ENCODE results near the gene LCE3B.

Gene LCE3B

GRCh38 chr1:152622803-152623202 is 9.2 kb downstream of the LCE3B start, which contains the start of gene LCE3A:
TSS of gene LCE3A (minus strand) at chr1:152623103. CDS start at chr1:152623103, 0 bp downstream.
- no peak for DNase-seq
- Histone ChIP-seq H3K27me3 (no peaks in the 10 kb centered on the region), H3K36me3 (no peaks in the 10 kb centered on the region), H3K9me3 (no peaks in the 10 kb centered on the region), H3K4me1 (no peaks in the 10 kb centered on the region), H3K4me3 (ENCODE audit: low read depth, low read length) (no peak within 1 kb of the TSS)
- no peak for TF ChIP-seq CTCF (IDR thresholded peaks at IDR 0.05; ENCODE audit: low read depth, low read length)

- peak; percentile 25 for DNase-seq
- peak; percentile 20; the same call in 1 of the 2 replicates for TF ChIP-seq CTCF (IDR thresholded peaks at IDR 0.05; ENCODE audit: low read depth, low read length)
- Histone ChIP-seq H3K27me3 (no peaks in the 10 kb centered on the region), H3K9me3 (no peaks in the 10 kb centered on the region), H3K36me3 (no peaks in the 10 kb centered on the region), H3K4me3 (ENCODE audit: low read depth, low read length) (no peak overlapping the region), H3K4me1 (no peaks in the 10 kb centered on the region)
These were observed 9.7 kb downstream of the LCE3B start for GRCh38 chr1:152623203-152623844.

GRCh38 chr1:152626744-152627143 is 13.1 kb downstream of the LCE3B start:
- DNase-seq = no peak
- Histone ChIP-seq H3K9me3 (no peaks in the 10 kb centered on the region), H3K27me3 (no peaks in the 10 kb centered on the region), H3K4me3 (ENCODE audit: low read depth, low read length) (no peak overlapping the region), H3K36me3 (no peaks in the 10 kb centered on the region), H3K4me1 (no peaks in the 10 kb centered on the region)
- TF ChIP-seq CTCF (IDR thresholded peaks at IDR 0.05; ENCODE audit: low read depth, low read length) = no peak

- H3K9me3 ChIP-seq = no peaks in the 10 kb centered on the region
- no peak for DNase-seq
These were observed 17.0 kb downstream of the LCE3B start for GRCh38 chr1:152630596-152630995.

GRCh38 chr1:152640351-152640750 is 26.7 kb downstream of the LCE3B start:
- no peak for TF ChIP-seq CTCF (IDR thresholded peaks at IDR 0.05; ENCODE audit: low read depth, low read length)
- no peaks in the 10 kb centered on the region for H3K4me1 ChIP-seq
- no peak overlapping the region for H3K4me3 ChIP-seq (ENCODE audit: low read depth, low read length)
- H3K36me3 ChIP-seq = no peaks in the 10 kb centered on the region
- DNase-seq = no peak
- no peaks in the 10 kb centered on the region for H3K27me3 ChIP-seq
- no peaks in the 10 kb centered on the region for H3K9me3 ChIP-seq

More at GRCh38 chr1:152630596-152630995, 17.0 kb downstream of the LCE3B start:
- no peaks in the 10 kb centered on the region for H3K4me1 ChIP-seq
- no peaks in the 10 kb centered on the region for H3K27me3 ChIP-seq
- H3K36me3 ChIP-seq = no peaks in the 10 kb centered on the region
- no peak overlapping the region for H3K4me3 ChIP-seq (ENCODE audit: low read depth, low read length)
- no peak for TF ChIP-seq CTCF (IDR thresholded peaks at IDR 0.05; ENCODE audit: low read depth, low read length)

GRCh38 chr1:152643945-152644344 is 30.3 kb downstream of the LCE3B start:
- no peaks in the 10 kb centered on the region for H3K36me3 ChIP-seq
- no peak overlapping the region for H3K4me3 ChIP-seq (ENCODE audit: low read depth, low read length)
- TF ChIP-seq CTCF (IDR thresholded peaks at IDR 0.05; ENCODE audit: low read depth, low read length) = no peak
- no peaks in the 10 kb centered on the region for H3K4me1 ChIP-seq
- no peaks in the 10 kb centered on the region for H3K27me3 ChIP-seq
- no peaks in the 10 kb centered on the region for H3K9me3 ChIP-seq
- no peak for DNase-seq
